GM18519 (cell line): Measurements from ENCODE around the gene CLEC2L.
"Not testable (repeated sequence)": the region's sequence is repeated elsewhere in the genome, so short reads cannot be mapped to it uniquely, and the experiment has no call there.

Experiments used
- ATAC-seq: cut with Tn5 transposase; IDR thresholded peaks from one replicate; pipeline ENCODE4 v1.9.1; 2021; ENCODE audit warnings: mild to moderate bottlenecking, moderate library complexity; ENCODE audit not compliant: unreplicated experiment, low FRiP score

The CLEC2L gene

GRCh38 chr7:139548302-139549028 is 25.0 kb downstream of the CLEC2L start:
- ATAC-seq = no peak

- not testable (repeated sequence) for ATAC-seq
Observed at GRCh38 chr7:139553991-139554700, 30.7 kb downstream of the CLEC2L start.

GRCh38 chr7:139557857-139558581 is 34.5 kb downstream of the CLEC2L start:
- no peak for ATAC-seq

- no peak for ATAC-seq
Observed at GRCh38 chr7:139559364-139560105, 36.0 kb downstream of the CLEC2L start.

- ATAC-seq = no peak
Observed at GRCh38 chr7:139560199-139560598, 36.7 kb downstream of the CLEC2L start.

- ATAC-seq = no peak
Observed at GRCh38 chr7:139560678-139561077, 37.2 kb downstream of the CLEC2L start.

- ATAC-seq = no peak
Observed at GRCh38 chr7:139562491-139562890, 39.0 kb downstream of the CLEC2L start.

- ATAC-seq = no peak
Observed at GRCh38 chr7:139562961-139563565, 39.6 kb downstream of the CLEC2L start.

- ATAC-seq = no peak
Observed at GRCh38 chr7:139563856-139564255, 40.4 kb downstream of the CLEC2L start.

- no peak for ATAC-seq
Observed at GRCh38 chr7:139566075-139566474, 42.6 kb downstream of the CLEC2L start.

GRCh38 chr7:139566736-139567646 is 43.5 kb downstream of the CLEC2L start:
- no peak for ATAC-seq

GRCh38 chr7:139567647-139568345 is 44.3 kb downstream of the CLEC2L start:
- no peak for ATAC-seq

- ATAC-seq = no peak
Observed at GRCh38 chr7:139568346-139568675, 44.8 kb downstream of the CLEC2L start.

- ATAC-seq = no peak
Observed at GRCh38 chr7:139568813-139569490, 45.5 kb downstream of the CLEC2L start.

GRCh38 chr7:139570119-139570518 is 46.6 kb downstream of the CLEC2L start:
- ATAC-seq = no peak

- no peak for ATAC-seq
Observed at GRCh38 chr7:139570626-139571025, 47.1 kb downstream of the CLEC2L start.

- no peak for ATAC-seq
Observed at GRCh38 chr7:139571190-139571589, 47.7 kb downstream of the CLEC2L start.

GRCh38 chr7:139571651-139572050 is 48.2 kb downstream of the CLEC2L start:
- ATAC-seq = no peak
